Trophoblast cell (in vitro differentiated cells and primary cell): Measurements from ENCODE around the gene KMT2D.

Experiments
- DNase-seq, 2 donors: peaks; one replicate each; pipeline ENCODE4 v3.0.0-alpha.2; 2016
- H2AFZ ChIP-seq: 2 replicates; pipeline ENCODE4 v1.6.1; 2013; ENCODE audit warnings: low read length, moderate library complexity, mild to moderate bottlenecking; ENCODE audit not compliant: insufficient read depth, poor library complexity
- H2AK5ac ChIP-seq: 2 replicates; pipeline ENCODE4 v1.6.1; 2013; ENCODE audit warnings: mild to moderate bottlenecking, low read length
- H2BK120ac ChIP-seq: 2 replicates; pipeline ENCODE4 v1.6.1; 2013; ENCODE audit warnings: low read length, mild to moderate bottlenecking, moderate library complexity; ENCODE audit not compliant: insufficient read depth, poor library complexity
- H2BK12ac ChIP-seq: 2 replicates; pipeline ENCODE4 v1.6.1; 2013; ENCODE audit warnings: mild to moderate bottlenecking, low read length, moderate library complexity
- H2BK5ac ChIP-seq: 2 replicates; pipeline ENCODE4 v1.6.1; 2013; ENCODE audit warnings: low read length, low read depth, moderate library complexity, mild to moderate bottlenecking; ENCODE audit not compliant: poor library complexity
- H3K14ac ChIP-seq: 2 replicates; pipeline ENCODE4 v1.6.1; 2013; ENCODE audit warnings: mild to moderate bottlenecking, low read length
- H3K18ac ChIP-seq: 2 replicates; pipeline ENCODE4 v1.6.1; 2013; ENCODE audit warnings: mild to moderate bottlenecking, low read length
- H3K23ac ChIP-seq: 2 replicates; pipeline ENCODE4 v1.6.1; 2013; ENCODE audit warnings: low read length
- H3K27ac ChIP-seq: 2 replicates; pipeline ENCODE4 v1.5.1; 2013; ENCODE audit warnings: low read depth, mild to moderate bottlenecking, inconsistent platforms, low read length, moderate library complexity
- H3K27me3 ChIP-seq: 2 replicates; pipeline ENCODE4 v1.6.1; 2013; ENCODE audit warnings: inconsistent platforms, mild to moderate bottlenecking, low read length, moderate library complexity; ENCODE audit not compliant: insufficient read depth
- H3K36me3 ChIP-seq, 2 experiments: 1 replicate in 1 of 2; 2 replicates in 1 of 2; pipeline ENCODE4 v1.6.1; 2013; ENCODE audit warnings: low read length in 2 of 2, mild to moderate bottlenecking in 2 of 2, moderate library complexity in 1 of 2; ENCODE audit not compliant: insufficient read depth in 2 of 2, control insufficient read depth in 1 of 2
- H3K4ac ChIP-seq: 2 replicates; pipeline ENCODE4 v1.6.1; 2013; ENCODE audit warnings: low read depth, mild to moderate bottlenecking, low read length, moderate library complexity
- H3K4me1 ChIP-seq, 2 experiments: 1 replicate in 1 of 2; 2 replicates in 1 of 2; pipeline ENCODE4 v1.6.1; 2013; ENCODE audit warnings: low read length in 2 of 2, mild to moderate bottlenecking in 2 of 2, moderate library complexity in 1 of 2; ENCODE audit not compliant: insufficient read depth in 2 of 2, control insufficient read depth in 1 of 2
- H3K4me2 ChIP-seq: 2 replicates; pipeline ENCODE4 v1.6.1; 2013; ENCODE audit warnings: inconsistent platforms, mild to moderate bottlenecking, low read length, moderate library complexity
- H3K4me3 ChIP-seq: 2 replicates; pipeline ENCODE4 v1.5.1; 2013; ENCODE audit warnings: mild to moderate bottlenecking, low read depth, low read length, inconsistent platforms
- H3K79me1 ChIP-seq: one replicate; pipeline ENCODE4 v1.6.1; 2013; ENCODE audit warnings: low read length
- H3K79me2 ChIP-seq: 2 replicates; pipeline ENCODE4 v1.6.1; 2013; ENCODE audit warnings: low read length, mild to moderate bottlenecking; ENCODE audit not compliant: control insufficient read depth, insufficient read depth, poor library complexity
- H3K9ac ChIP-seq: 2 replicates; pipeline ENCODE4 v1.6.1; 2013; ENCODE audit warnings: mild to moderate bottlenecking, low read length
- H3K9me3 ChIP-seq: 2 replicates; pipeline ENCODE4 v1.6.1; 2013; ENCODE audit warnings: low read depth, mild to moderate bottlenecking, control low read depth, inconsistent platforms, low read length; ENCODE audit not compliant: insufficient read depth
- H4K12ac ChIP-seq: 2 replicates; pipeline ENCODE4 v1.6.1; 2013; ENCODE audit warnings: low read depth, mild to moderate bottlenecking, low read length, moderate library complexity
- H4K8ac ChIP-seq: 2 replicates; pipeline ENCODE4 v1.6.1; 2013; ENCODE audit warnings: low read depth, mild to moderate bottlenecking, low read length, moderate library complexity
- H4K91ac ChIP-seq: one replicate; pipeline ENCODE4 v1.6.1; 2013; ENCODE audit warnings: low read depth, mild to moderate bottlenecking, low read length, moderate library complexity
- WGBS: extraction: QIAGEN DNeasy Blood & Tissue Kit; methylation state at CpG from one replicate; pipeline ENCODE4 v1.1.7; 2013; ENCODE audit warnings: missing lambda C conversion rate; ENCODE audit not compliant: insufficient read length, insufficient coverage; ENCODE audit errors: extremely low coverage; 5-methylcytosine and 5-hydroxymethylcytosine counted together

The KMT2D gene

DNA sequence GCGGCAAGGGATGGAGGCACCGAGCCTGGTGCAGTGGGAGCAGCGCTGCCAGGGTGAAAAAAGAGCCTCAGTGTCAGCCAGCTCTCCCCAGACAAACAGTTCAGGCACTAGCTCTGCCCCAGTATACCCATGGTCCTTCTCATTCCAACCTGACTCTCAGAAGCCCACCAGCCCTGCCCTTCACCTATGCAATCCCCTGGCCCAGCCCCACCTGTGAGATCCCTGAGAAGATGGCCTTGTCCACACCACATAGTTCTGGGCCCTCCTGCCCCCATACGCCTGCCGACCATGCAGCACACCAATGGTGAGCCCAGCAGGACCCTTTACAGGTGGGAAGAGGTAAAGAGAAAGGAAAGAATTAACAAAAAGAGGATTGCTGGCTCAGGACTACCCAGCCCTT lies 6.5 kb downstream of the KMT2D start:
- no peak overlapping the region for H3K23ac ChIP-seq
- no peak overlapping the region for H4K12ac ChIP-seq
- no peak overlapping the region for H3K4ac ChIP-seq
- no peak overlapping the region for H2AK5ac ChIP-seq
- no peak overlapping the region for H3K9ac ChIP-seq
- H3K36me3 ChIP-seq, result peaks cover 57 to 67% of the 10 kb centered on the region in 2 experiments
- no peak overlapping the region for H2AFZ ChIP-seq
- peaks cover 19% of the 10 kb centered on the region for H3K79me2 ChIP-seq
- no peak overlapping the region for H4K8ac ChIP-seq
- H3K18ac ChIP-seq, result peak overlapping the region; percentile 17
- no peak overlapping the region for H2BK5ac ChIP-seq
- H2BK12ac ChIP-seq, result no peak overlapping the region
- DNase-seq, result no peak
- H2BK120ac ChIP-seq, result no peak overlapping the region
- H3K4me3 ChIP-seq, result no peak overlapping the region
- H3K79me1 ChIP-seq, result no peaks in the 10 kb centered on the region
- no peak overlapping the region for H3K4me2 ChIP-seq
- peaks cover 14 to 21% of the 10 kb centered on the region in 2 experiments for H3K4me1 ChIP-seq
- H3K14ac ChIP-seq, result no peak overlapping the region
- H3K9me3 ChIP-seq, result no peaks in the 10 kb centered on the region
- no CpG with 5 or more reads among the region's 5 CpGs for WGBS
- H3K27ac ChIP-seq, result no peak overlapping the region
- H4K91ac ChIP-seq, result no peak overlapping the region
- H3K27me3 ChIP-seq, result no peaks in the 10 kb centered on the region

DNA sequence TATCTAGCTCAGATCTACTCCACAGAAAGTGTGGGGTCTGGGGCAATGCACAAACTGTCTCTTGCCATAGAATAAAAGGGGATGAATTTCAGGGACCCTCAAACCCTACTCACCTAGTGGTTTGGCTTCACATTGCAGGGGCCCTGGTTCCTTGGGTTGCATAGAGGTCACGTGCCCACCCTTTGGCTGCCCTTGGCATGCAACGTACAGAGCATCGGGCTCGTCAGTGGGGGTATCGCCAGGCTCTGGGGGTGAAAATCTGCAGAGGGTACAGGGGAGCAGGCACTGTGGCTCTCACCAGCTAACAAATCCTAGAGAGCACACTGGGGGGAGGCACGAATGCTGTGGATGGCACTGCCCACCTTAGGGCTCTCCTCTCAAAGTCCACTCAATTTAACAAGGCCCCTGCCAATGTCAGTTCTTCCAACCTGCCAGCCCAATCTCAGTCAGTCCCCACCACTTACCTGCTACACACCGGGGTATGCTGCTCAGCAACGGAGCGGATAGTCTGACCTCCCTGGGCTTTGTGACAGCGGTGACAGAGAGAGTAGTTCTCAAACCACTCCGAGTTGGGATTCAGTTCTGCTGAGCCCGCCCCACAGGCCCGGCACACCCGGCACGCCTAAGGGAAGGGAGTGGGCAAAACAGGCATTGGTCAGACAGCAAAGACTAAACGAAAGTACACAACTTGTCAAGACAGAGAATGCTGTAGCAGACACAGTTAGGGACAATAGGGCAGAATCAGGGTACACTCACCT lies 8.0 kb downstream of the KMT2D start:
- Histone ChIP-seq H3K4me2 (no peak overlapping the region), H3K36me3 (peaks cover 66 to 79% of the 10 kb centered on the region in 2 experiments), H4K8ac (no peak overlapping the region), H2AFZ (no peak overlapping the region), H3K79me1 (no peaks in the 10 kb centered on the region), H3K14ac (no peak overlapping the region), H3K27ac (no peak overlapping the region), H3K79me2 (peaks cover 5% of the 10 kb centered on the region), H2BK5ac (no peak overlapping the region), H2BK120ac (no peak overlapping the region), H3K18ac (no peak overlapping the region), H2AK5ac (no peak overlapping the region), H4K91ac (no peak overlapping the region), H4K12ac (no peak overlapping the region), H3K4me3 (no peak overlapping the region), H3K4me1 (peaks cover 4 to 11% of the 10 kb centered on the region in 2 experiments), H3K4ac (no peak overlapping the region), H2BK12ac (no peak overlapping the region), H3K9me3 (no peaks in the 10 kb centered on the region), H3K27me3 (no peaks in the 10 kb centered on the region), H3K9ac (no peak overlapping the region), H3K23ac (no peak overlapping the region)
- WGBS, result no CpG with 5 or more reads among the region's 16 CpGs
- DNase-seq, result no peak

DNA sequence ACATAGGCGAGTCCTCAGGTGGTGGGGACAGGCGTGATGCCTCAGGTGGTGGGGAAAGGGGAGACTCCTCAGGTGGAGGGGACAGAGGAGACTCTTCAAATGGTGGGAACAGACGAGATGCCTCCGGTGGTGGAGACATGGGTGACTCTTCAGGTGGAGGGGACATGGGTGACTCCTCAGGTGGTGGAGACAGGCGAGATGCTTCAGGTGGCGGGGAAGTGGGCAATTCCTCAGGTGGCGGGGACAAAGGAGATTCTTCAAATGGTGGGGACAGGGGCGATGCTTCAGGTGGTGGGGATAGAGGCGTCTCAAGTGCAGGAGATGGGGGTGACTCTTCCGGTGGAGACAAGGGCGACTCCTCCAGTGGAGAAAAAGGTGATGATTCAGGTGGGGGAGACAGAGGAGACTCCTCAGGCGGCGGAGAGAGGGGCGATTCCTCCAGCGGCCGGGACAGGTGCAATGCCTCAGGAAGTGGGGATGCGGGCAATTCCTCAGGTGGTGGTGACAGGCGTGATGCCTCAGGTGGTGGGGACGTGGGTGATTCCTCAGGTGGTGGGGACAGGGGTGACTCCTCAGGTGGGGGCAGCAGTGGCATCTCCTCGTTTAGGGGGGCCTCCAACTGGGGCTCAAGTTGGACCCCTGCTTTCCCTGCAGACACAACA lies 8.7 kb downstream of the KMT2D start:
- Histone ChIP-seq H3K79me2 (peaks cover 2% of the 10 kb centered on the region), H2BK120ac (no peak overlapping the region), H2AK5ac (no peak overlapping the region), H3K4ac (no peak overlapping the region), H3K9me3 (no peaks in the 10 kb centered on the region), H3K4me1 (peaks cover 0 to 4% of the 10 kb centered on the region in 2 experiments), H2BK12ac (no peak overlapping the region), H4K8ac (no peak overlapping the region), H3K14ac (no peak overlapping the region), H2BK5ac (no peak overlapping the region), H4K91ac (no peak overlapping the region), H4K12ac (no peak overlapping the region), H3K4me3 (no peak overlapping the region), H3K4me2 (no peak overlapping the region), H3K79me1 (no peaks in the 10 kb centered on the region), H3K18ac (no peak overlapping the region), H3K23ac (no peak overlapping the region), H2AFZ (no peak overlapping the region), H3K9ac (no peak overlapping the region), H3K27ac (no peak overlapping the region), H3K36me3 (peaks cover 68 to 85% of the 10 kb centered on the region in 2 experiments), H3K27me3 (no peaks in the 10 kb centered on the region)
- DNase-seq, result no peak
- no CpG with 5 or more reads among the region's 20 CpGs for WGBS

DNA sequence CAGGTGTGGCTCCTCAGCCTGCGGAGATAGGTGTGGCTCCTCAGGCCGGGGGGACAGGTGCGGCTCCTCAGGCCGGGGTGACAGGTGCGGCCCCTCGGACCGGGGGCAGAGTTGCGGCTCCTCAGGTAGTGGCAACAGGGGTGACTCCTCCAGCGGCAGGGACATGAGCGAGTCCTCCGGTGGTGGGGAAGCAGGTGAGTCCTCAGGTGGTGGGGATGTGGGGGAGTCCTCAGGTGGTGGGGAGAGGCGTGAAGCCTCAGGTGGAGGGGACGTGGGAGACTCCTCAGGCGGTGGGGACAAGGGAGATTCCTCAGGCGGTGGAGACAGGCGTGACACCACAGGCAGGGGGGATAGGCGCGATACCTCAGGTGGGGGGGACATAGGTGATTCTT lies 9.2 kb downstream of the KMT2D start:
- no peak overlapping the region for H2AFZ ChIP-seq
- H4K8ac ChIP-seq, result no peak overlapping the region
- no peak overlapping the region for H3K14ac ChIP-seq
- no peak for DNase-seq
- H3K36me3 ChIP-seq, result peaks cover 72 to 90% of the 10 kb centered on the region in 2 experiments
- no peak overlapping the region for H3K9ac ChIP-seq
- no peaks in the 10 kb centered on the region for H3K9me3 ChIP-seq
- H2AK5ac ChIP-seq, result no peak overlapping the region
- H3K27ac ChIP-seq, result no peak overlapping the region
- H3K4ac ChIP-seq, result no peak overlapping the region
- H2BK12ac ChIP-seq, result no peak overlapping the region
- no peak overlapping the region for H4K91ac ChIP-seq
- WGBS, result no CpG with 5 or more reads among the region's 18 CpGs
- no peak overlapping the region for H3K4me3 ChIP-seq
- H3K4me2 ChIP-seq, result no peak overlapping the region
- H4K12ac ChIP-seq, result no peak overlapping the region
- H3K18ac ChIP-seq, result peak overlapping the region; percentile 18
- no peaks in the 10 kb centered on the region for H3K27me3 ChIP-seq
- peaks cover 2% of the 10 kb centered on the region for H3K79me2 ChIP-seq
- no peak overlapping the region for H3K23ac ChIP-seq
- no peaks in the 10 kb centered on the region for H3K4me1 ChIP-seq
- no peak overlapping the region for H2BK120ac ChIP-seq
- H2BK5ac ChIP-seq, result no peak overlapping the region
- H3K79me1 ChIP-seq, result no peaks in the 10 kb centered on the region
